GM12892 (cell line): Measurements from ENCODE around the gene KCNT2.

Source experiments
- DNase-seq: peaks from one replicate; pipeline ENCODE4 v3.0.0; 2011; ENCODE audit not compliant: insufficient read length
- FAIRE-seq: peaks from 2 replicates; lab custom pipeline; 2011; peaks lifted over from hg19 to GRCh38; lab: Jason Lieb, UNC
- POLR2A ChIP-seq: IDR thresholded peaks from 2 replicates; pipeline ENCODE4 v1.6.1; 2011; ENCODE audit warnings: low read depth, low read length, control low read depth
- POLR2AphosphoS5 ChIP-seq: IDR thresholded peaks from 2 replicates; pipeline ENCODE4 v1.6.1; 2011; ENCODE audit warnings: low read depth, low read length, control low read depth
- TAF1 ChIP-seq: IDR thresholded peaks from 2 replicates; pipeline ENCODE4 v1.6.1; 2011; ENCODE audit warnings: low read depth, mild to moderate bottlenecking, control low read depth, low read length, borderline replicate concordance

Gene KCNT2

GRCh38 chr1:196400478-196401451 is 207.5 kb downstream of the KCNT2 start:
- no peak for FAIRE-seq
- no peak for DNase-seq
- TF ChIP-seq POLR2A: no peak
- no peak for TF ChIP-seq POLR2AphosphoS5

- DNase-seq (no peak), FAIRE-seq (no peak)
- TF ChIP-seq TAF1 (no peak), POLR2AphosphoS5 (no peak), POLR2A (no peak)
Observed at GRCh38 chr1:196399713-196400112, 208.5 kb downstream of the KCNT2 start.

- DNase-seq (no peak), FAIRE-seq (no peak)
Observed at GRCh38 chr1:196393742-196394141, 214.5 kb downstream of the KCNT2 start.

GRCh38 chr1:196393282-196393681 is 215.0 kb downstream of the KCNT2 start:
- TF ChIP-seq POLR2AphosphoS5 (no peak), POLR2A (no peak), TAF1 (no peak)
- DNase-seq (no peak), FAIRE-seq (no peak)

More at GRCh38 chr1:196393742-196394141, 214.5 kb downstream of the KCNT2 start:
- no peak for TF ChIP-seq POLR2AphosphoS5
- no peak for TF ChIP-seq POLR2A
- TF ChIP-seq TAF1: no peak

GRCh38 chr1:196387766-196388165 is 220.5 kb downstream of the KCNT2 start:
- TF ChIP-seq TAF1 (no peak), POLR2AphosphoS5 (no peak), POLR2A (no peak)
- DNase-seq (no peak), FAIRE-seq (no peak)

- no peak for TF ChIP-seq POLR2A
- TF ChIP-seq POLR2AphosphoS5: no peak
- DNase-seq (no peak), FAIRE-seq (no peak)
Observed at GRCh38 chr1:196385109-196385508, 223.1 kb downstream of the KCNT2 start.

- TF ChIP-seq POLR2A (no peak), POLR2AphosphoS5 (no peak), TAF1 (no peak)
- FAIRE-seq (no peak), DNase-seq (no peak)
Observed at GRCh38 chr1:196382383-196382782, 225.9 kb downstream of the KCNT2 start.

- TF ChIP-seq POLR2AphosphoS5: no peak
- no peak for TF ChIP-seq POLR2A
- TF ChIP-seq TAF1: no peak
- DNase-seq (no peak), FAIRE-seq (no peak)
Observed at GRCh38 chr1:196381544-196381943, 226.7 kb downstream of the KCNT2 start.

GRCh38 chr1:196380316-196380715 is 227.9 kb downstream of the KCNT2 start:
- no peak for FAIRE-seq
- no peak for DNase-seq
- no peak for TF ChIP-seq POLR2AphosphoS5
- TF ChIP-seq TAF1: no peak
- no peak for TF ChIP-seq POLR2A

GRCh38 chr1:196377811-196378210 is 230.4 kb downstream of the KCNT2 start:
- no peak for TF ChIP-seq POLR2AphosphoS5
- TF ChIP-seq TAF1: no peak
- TF ChIP-seq POLR2A: no peak
- FAIRE-seq: no peak

GRCh38 chr1:196376630-196377328 is 231.5 kb downstream of the KCNT2 start:
- DNase-seq (no peak), FAIRE-seq (no peak)
- TF ChIP-seq POLR2A (no peak), TAF1 (no peak), POLR2AphosphoS5 (no peak)

More at GRCh38 chr1:196377811-196378210, 230.4 kb downstream of the KCNT2 start:
- no peak for DNase-seq

- no peak for FAIRE-seq
- DNase-seq: no peak
- TF ChIP-seq POLR2AphosphoS5 (no peak), POLR2A (no peak), TAF1 (no peak)
Observed at GRCh38 chr1:196373798-196374197, 234.4 kb downstream of the KCNT2 start.
